HFFc6 (cell line): ENCODE results near the gene FBL. TPM values are rescaled to one million over a fixed set of nuclear protein-coding genes. Genes with fewer than 3 reads are reported as not detected.

Experiments used
- DNase-seq: peaks from one replicate; pipeline ENCODE4 v3.0.0-alpha.2; 2018
- H3K27ac Mint-ChIP-seq: 2 replicates; pipeline ENCODE4 v1.8.0; 2020; ENCODE audit warnings: mild to moderate bottlenecking, mixed read lengths
- H3K27me3 Mint-ChIP-seq: 2 replicates; pipeline ENCODE4 v1.8.0; 2021; ENCODE audit warnings: mild to moderate bottlenecking, moderate library complexity, mixed read lengths; ENCODE audit not compliant: insufficient read depth
- H3K36me3 Mint-ChIP-seq: 2 replicates; pipeline ENCODE4 v1.8.0; 2021; ENCODE audit warnings: low read depth, mixed read lengths
- H3K4me1 Mint-ChIP-seq: 2 replicates; pipeline ENCODE4 v1.8.0; 2020; ENCODE audit warnings: low read depth, mixed read lengths
- H3K4me3 Mint-ChIP-seq: 2 replicates; pipeline ENCODE4 v1.8.0; 2020; ENCODE audit warnings: mild to moderate bottlenecking, moderate library complexity, mixed read lengths
- H3K9me3 Mint-ChIP-seq: 2 replicates; pipeline ENCODE4 v1.8.0; 2020; ENCODE audit warnings: mild to moderate bottlenecking, mixed read lengths
- total RNA-seq, 6 experiments: library from RNA; stranded (reverse); fragmentation: NEBNext Ultra II Directional; extraction: Animal tissue kit (Norgen Biotek cat#: 25700); gene quantifications; 2 replicates in 1 of 6; 3 replicates in 5 of 6; pipeline ENCODE4 v1.2.3, GENCODE V29; 2021
- TF ChIP-seq, protein P1 (sequence below): fragments of 200-600 bp; sonication (generic); IDR thresholded peaks from 2 replicates; pipeline ENCODE4 v1.5.0; 2021; ENCODE audit warnings: antibody characterized with exemption, mild to moderate bottlenecking

FBL gene
- total RNA-seq, 6 experiments from 2014 or later: 167 to 234 (median 217) TPM

DNA sequence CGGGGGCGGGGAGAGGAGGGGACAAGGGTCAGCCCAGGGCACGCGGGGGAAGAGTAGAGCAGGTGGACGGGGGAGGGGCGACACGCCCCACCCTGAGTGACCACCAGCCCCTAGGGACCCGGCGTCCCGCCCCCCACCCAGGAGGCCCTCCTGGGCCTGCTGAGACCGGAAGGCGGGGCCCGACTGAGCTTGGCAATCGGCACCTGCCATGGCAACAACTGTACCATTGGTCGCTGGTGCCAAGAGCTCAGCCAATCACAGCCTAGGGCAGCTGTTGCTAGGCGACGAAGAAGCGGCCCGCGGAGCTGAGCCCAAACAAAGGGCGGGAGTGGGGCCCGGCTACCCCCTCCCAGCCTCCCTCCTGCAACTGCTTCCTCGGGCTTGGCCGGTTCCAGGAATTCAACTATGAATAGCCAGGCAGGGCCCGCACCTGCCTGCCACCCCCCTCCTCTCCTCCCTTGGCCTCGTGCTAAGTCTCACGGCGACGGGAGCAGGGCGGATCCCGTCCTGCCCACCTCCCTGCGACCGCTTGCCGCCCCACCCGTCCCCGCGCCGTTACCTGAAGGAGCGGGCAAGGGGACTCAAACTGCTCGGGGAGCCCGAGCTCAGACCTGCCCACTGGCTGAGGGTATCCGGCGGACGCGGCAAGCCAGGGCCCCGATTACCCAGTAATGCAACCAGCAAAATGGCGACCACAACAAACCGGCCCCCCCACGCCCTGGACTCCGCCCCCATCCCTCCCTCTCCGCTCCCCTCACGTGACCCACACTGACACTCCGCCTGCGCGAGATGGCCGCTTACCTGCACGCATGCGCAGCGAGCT lies 12.5 kb downstream of the FBL start, which contains the start of gene DYRK1B:
TSS of gene DYRK1B (minus strand) at position 699 of the 823 bp plus-strand sequence. CDS start 2,295 bp downstream, outside the sequence.
- Mint-ChIP-seq H3K4me3 (peak within 1 kb of the TSS; percentile 84), H3K27me3 (peaks cover 2% of the 10 kb centered on the region), H3K27ac (peak within 1 kb of the TSS; percentile 80), H3K36me3 (peaks cover 55% of the 10 kb centered on the region), H3K4me1 (peaks cover 27% of the 10 kb centered on the region), H3K9me3 (no peaks in the 10 kb centered on the region)
- TF ChIP-seq, protein P1, sequence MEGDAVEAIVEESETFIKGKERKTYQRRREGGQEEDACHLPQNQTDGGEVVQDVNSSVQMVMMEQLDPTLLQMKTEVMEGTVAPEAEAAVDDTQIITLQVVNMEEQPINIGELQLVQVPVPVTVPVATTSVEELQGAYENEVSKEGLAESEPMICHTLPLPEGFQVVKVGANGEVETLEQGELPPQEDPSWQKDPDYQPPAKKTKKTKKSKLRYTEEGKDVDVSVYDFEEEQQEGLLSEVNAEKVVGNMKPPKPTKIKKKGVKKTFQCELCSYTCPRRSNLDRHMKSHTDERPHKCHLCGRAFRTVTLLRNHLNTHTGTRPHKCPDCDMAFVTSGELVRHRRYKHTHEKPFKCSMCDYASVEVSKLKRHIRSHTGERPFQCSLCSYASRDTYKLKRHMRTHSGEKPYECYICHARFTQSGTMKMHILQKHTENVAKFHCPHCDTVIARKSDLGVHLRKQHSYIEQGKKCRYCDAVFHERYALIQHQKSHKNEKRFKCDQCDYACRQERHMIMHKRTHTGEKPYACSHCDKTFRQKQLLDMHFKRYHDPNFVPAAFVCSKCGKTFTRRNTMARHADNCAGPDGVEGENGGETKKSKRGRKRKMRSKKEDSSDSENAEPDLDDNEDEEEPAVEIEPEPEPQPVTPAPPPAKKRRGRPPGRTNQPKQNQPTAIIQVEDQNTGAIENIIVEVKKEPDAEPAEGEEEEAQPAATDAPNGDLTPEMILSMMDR: no peak
- peak; percentile 93 for DNase-seq

DNA sequence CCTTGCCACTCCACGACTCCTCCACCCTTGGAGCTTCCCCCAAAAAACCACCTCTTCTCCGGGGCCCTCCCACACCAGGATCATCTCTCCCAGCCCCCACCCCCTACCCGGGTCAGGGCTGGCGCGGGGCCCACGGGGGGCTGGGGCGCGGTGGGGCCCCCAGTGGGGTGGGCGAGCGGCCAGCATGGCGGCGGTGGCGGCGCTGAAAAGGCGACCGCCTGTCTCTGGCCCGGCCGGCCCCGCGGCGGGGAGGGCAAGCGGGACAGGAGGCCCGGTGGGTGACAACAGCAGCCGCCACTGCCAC lies 13.1 kb downstream of the FBL start:
- peak overlapping the region; percentile 79 for H3K4me3 Mint-ChIP-seq
- TF ChIP-seq, protein P1: no peak
- no peak for DNase-seq
- H3K4me1 Mint-ChIP-seq: peaks cover 27% of the 10 kb centered on the region
- peaks cover 59% of the 10 kb centered on the region for H3K36me3 Mint-ChIP-seq
- peaks cover 2% of the 10 kb centered on the region for H3K27me3 Mint-ChIP-seq
- peak overlapping the region; percentile 80 for H3K27ac Mint-ChIP-seq
- no peaks in the 10 kb centered on the region for H3K9me3 Mint-ChIP-seq

- Mint-ChIP-seq H3K4me3 (peak overlapping the region; percentile 79), H3K4me1 (peaks cover 27% of the 10 kb centered on the region), H3K27ac (peak overlapping the region; percentile 80)
Observed at GRCh38 chr19:39832341-39833083, 13.7 kb downstream of the FBL start.

DNA sequence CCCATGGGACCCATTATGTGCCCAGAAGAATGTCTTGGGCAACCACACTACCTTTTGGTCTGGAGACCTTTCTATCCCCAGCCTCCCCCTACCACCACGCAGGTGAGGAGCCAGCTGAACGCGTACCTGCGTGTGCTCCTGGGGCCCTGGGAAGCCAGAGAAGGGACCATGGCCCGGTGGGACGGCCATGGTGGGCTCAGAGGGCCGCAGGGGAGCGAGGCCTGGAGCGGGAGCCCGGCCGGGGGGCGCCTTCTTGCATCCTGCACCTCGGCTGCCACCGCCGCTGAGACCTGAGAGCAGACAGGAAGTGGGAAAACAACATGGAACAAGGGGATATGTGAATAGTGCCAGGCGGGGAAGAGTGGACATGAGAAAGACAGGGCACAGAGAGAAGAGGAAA lies 14.5 kb downstream of the FBL start:
- peaks cover 48% of the 10 kb centered on the region for H3K36me3 Mint-ChIP-seq
- no peaks in the 10 kb centered on the region for H3K9me3 Mint-ChIP-seq
- peak overlapping the region; percentile 80; the same call in 1 of the 2 replicates for H3K27ac Mint-ChIP-seq
- peaks cover 2% of the 10 kb centered on the region for H3K27me3 Mint-ChIP-seq
- no peak overlapping the region for H3K4me3 Mint-ChIP-seq
- H3K4me1 Mint-ChIP-seq: peaks cover 27% of the 10 kb centered on the region
- TF ChIP-seq, protein P1: no peak
- DNase-seq: no peak

More at GRCh38 chr19:39832341-39833083, 13.7 kb downstream of the FBL start:
- TF ChIP-seq, protein P1: no peak
- Mint-ChIP-seq H3K9me3 (no peaks in the 10 kb centered on the region), H3K27me3 (peaks cover 2% of the 10 kb centered on the region), H3K36me3 (peaks cover 54% of the 10 kb centered on the region)
- DNase-seq: no peak

GRCh38 chr19:39830847-39831246 lies 15.3 kb downstream of the FBL start:
- no peak overlapping the region for H3K4me3 Mint-ChIP-seq
- peak overlapping the region; percentile 6 for H3K27ac Mint-ChIP-seq
- H3K36me3 Mint-ChIP-seq: peaks cover 44% of the 10 kb centered on the region
- peaks cover 2% of the 10 kb centered on the region for H3K27me3 Mint-ChIP-seq
- TF ChIP-seq, protein P1: no peak
- DNase-seq: no peak
- peaks cover 27% of the 10 kb centered on the region for H3K4me1 Mint-ChIP-seq
- H3K9me3 Mint-ChIP-seq: no peaks in the 10 kb centered on the region
